ENCODE data around the gene POLR1G. TPM values are rescaled to one million over a fixed set of nuclear protein-coding genes. Genes with fewer than 3 reads are reported as not detected.

Gene POLR1G
- total RNA-seq, 1 experiment from 2014 or later, result 25.9 TPM

- Histone ChIP-seq H3K9ac (ENCODE audit: low read length) (peak overlapping the region; percentile 36), H3K9me3 (ENCODE audit: low read length) (no peaks in the 10 kb centered on the region), H3K27ac (ENCODE audit: low read length) (peak overlapping the region; percentile 38; the same call in 1 of the 2 replicates), H3K4me3 (ENCODE audit: low read length) (peak overlapping the region; percentile 62), H3K27me3 (ENCODE audit: low read length) (no peaks in the 10 kb centered on the region), H2AFZ (ENCODE audit: low read length) (0 out of 2 replicates have a peak overlapping the region, but pooled peaks have one; percentile 45), H3K79me2 (ENCODE audit: low read length) (no peaks in the 10 kb centered on the region), H3K9me2 (replicated peaks; ENCODE audit: low read length) (no peaks in the 10 kb centered on the region), H3K4me1 (ENCODE audit: insufficient read depth, low read length) (peaks cover 14% of the 10 kb centered on the region), H3K4me2 (ENCODE audit: low read length) (peak overlapping the region; percentile 87), H3K36me3 (ENCODE audit: low read depth, low read length) (no peaks in the 10 kb centered on the region), H3F3A (ENCODE audit: low read length, unreplicated experiment) (no peaks in the 10 kb centered on the region), H4K20me1 (ENCODE audit: low read length) (no peaks in the 10 kb centered on the region)
- peak; percentile 3; the same call in 1 of the 2 replicates for ATAC-seq
- intact Hi-C loops (cut with micrococcal nuclease), result no loop called here
- ChIA-PET CTCF (interaction anchor here (0.5 kb wide), 1 partner anchor 74 kb away, joined by 10 read pairs; no protein-coding TSS in a partner anchor), POLR2A (ENCODE audit: unreplicated experiment) (no interaction called here)
- TF ChIP-seq EZH2phosphoT487 (IDR thresholded peaks at IDR 0.05; ENCODE audit: borderline replicate concordance, low read length), result no peak
- no peak for TF ChIP-seq CTCF (conservative IDR thresholded peaks at IDR 0.05; ENCODE audit: low read depth, low read length)
- no peak for TF ChIP-seq EZH2 (IDR thresholded peaks at IDR 0.05; ENCODE audit: low read length, unreplicated experiment)
- DNase-seq, result peak; percentile 19
- TSS peak; percentile 63 for BruUV-seq (replicated peaks)
Measured at GRCh38 chr19:45442778-45443461, 36.5 kb downstream of the POLR1G start.

DNA sequence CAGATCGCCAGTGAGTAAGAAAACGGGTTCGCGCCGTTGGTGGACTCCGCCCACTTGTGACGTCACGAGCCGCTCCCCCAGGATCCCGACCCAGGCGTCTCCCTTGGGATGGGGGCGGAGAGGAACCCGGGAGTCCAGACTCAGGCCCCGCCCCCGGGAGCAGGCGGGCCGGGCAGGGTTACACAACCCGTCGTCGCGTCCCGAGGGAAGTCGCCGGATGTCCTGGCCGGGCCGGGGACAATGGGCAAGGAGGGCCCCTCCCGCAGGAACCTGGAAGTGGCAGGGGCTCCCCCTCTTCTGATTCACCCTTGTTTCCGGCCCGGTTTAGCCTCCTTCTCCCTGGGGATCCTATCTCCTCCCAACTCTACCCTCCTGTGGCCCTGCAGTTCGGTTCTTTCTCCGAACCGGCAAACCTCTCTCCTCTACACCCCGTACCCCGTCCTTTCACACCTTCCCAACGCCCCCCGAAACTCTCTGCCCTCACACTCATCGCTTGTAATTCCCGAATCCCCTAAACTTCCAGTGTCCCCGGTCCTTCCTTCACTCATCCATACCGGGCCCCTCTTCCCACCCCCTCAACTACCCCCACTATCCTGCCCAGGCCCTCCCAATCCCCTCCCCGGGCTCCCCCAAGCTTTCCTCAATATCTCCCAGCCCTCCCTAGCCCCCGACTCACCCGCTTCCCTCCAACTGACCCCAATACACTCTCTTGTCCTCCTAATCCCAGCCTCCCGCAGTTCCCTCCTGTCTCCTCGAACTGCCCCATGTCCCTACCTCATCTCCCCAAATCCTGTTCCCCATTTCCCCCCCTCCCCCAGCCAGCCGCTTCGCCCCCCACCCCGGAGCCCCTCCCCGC lies 37.2 kb downstream of the POLR1G start:
- peak overlapping the region; percentile 87 for H3K4me2 ChIP-seq (ENCODE audit: low read length)
- no peaks in the 10 kb centered on the region for H3K27me3 ChIP-seq (ENCODE audit: low read length)
- no peaks in the 10 kb centered on the region for H3K79me2 ChIP-seq (ENCODE audit: low read length)
- H3K9me2 ChIP-seq (replicated peaks; ENCODE audit: low read length), result no peaks in the 10 kb centered on the region
- H3K27ac ChIP-seq (ENCODE audit: low read length), result peak overlapping the region; percentile 86
- no peaks in the 10 kb centered on the region for H4K20me1 ChIP-seq (ENCODE audit: low read length)
- CTCF ChIA-PET, result no interaction called here
- H3K36me3 ChIP-seq (ENCODE audit: low read depth, low read length), result no peaks in the 10 kb centered on the region
- H3K4me3 ChIP-seq (ENCODE audit: low read length), result peak overlapping the region; percentile 62
- TSS peak; percentile 59 for BruUV-seq (replicated peaks)
- no peaks in the 10 kb centered on the region for H3F3A ChIP-seq (ENCODE audit: low read length, unreplicated experiment)
- POLR2A ChIA-PET (ENCODE audit: unreplicated experiment), result no interaction called here
- peak overlapping the region; percentile 85 for H3K9ac ChIP-seq (ENCODE audit: low read length)
- TF ChIP-seq CTCF (conservative IDR thresholded peaks at IDR 0.05; ENCODE audit: low read depth, low read length), result no peak
- no peak for TF ChIP-seq EZH2 (IDR thresholded peaks at IDR 0.05; ENCODE audit: low read length, unreplicated experiment)
- no peak for TF ChIP-seq EZH2phosphoT487 (IDR thresholded peaks at IDR 0.05; ENCODE audit: borderline replicate concordance, low read length)
- H3K4me1 ChIP-seq (ENCODE audit: insufficient read depth, low read length), result peaks cover 16% of the 10 kb centered on the region
- DNase-seq (peak; percentile 93), ATAC-seq (peak; percentile 79)
- peak overlapping the region; percentile 45; the same call in 1 of the 2 replicates for H2AFZ ChIP-seq (ENCODE audit: low read length)
- no peaks in the 10 kb centered on the region for H3K9me3 ChIP-seq (ENCODE audit: low read length)
- intact Hi-C loops (cut with micrococcal nuclease), result no loop called here
